ENCODE measurements around the gene ATOH7. TPM values are rescaled to one million over a fixed set of nuclear protein-coding genes. Genes with fewer than 3 reads are reported as not detected.
"Not testable (repeated sequence)": the region's sequence is repeated elsewhere in the genome, so short reads cannot be mapped to it uniquely, and the experiment has no call there.

ATOH7 gene
- polyA plus RNA-seq, 3 donors, result 0.04 to 0.32 TPM; not detected in 1

DNA sequence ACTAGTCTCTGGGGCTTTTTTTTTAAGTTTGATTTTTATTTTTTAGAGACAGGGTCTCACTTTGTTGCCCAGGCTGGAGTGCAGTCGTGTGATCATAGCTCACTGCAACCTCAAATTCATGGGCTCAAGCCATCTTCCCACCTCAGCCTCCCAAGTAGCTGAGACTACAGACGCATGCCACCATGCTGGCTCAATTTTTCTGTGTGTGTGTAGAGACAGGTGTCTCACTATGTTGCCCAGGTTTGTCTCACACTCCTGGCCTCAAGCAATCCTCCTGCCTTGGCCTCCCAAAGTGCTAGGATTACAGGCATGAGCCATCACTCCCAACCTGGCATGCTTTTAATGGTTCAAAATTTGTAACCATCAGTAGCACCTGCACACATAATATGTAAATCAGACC is 36.1 kb downstream of the ATOH7 start:
- WGBS, 3 donors, result 84 to 90% (median 86%) methylated on average over 2 of the region's 2 CpGs
- not testable (repeated sequence) for H3K27ac ChIP-seq (ENCODE audit: low read depth, low read length)

GRCh38 chr10:68194290-68194689 is 37.6 kb downstream of the ATOH7 start:
- whole genome bisulfite sequencing, 3 donors, result 77 to 87% (median 86%) methylated on average over 6 of the region's 6 CpGs

DNA sequence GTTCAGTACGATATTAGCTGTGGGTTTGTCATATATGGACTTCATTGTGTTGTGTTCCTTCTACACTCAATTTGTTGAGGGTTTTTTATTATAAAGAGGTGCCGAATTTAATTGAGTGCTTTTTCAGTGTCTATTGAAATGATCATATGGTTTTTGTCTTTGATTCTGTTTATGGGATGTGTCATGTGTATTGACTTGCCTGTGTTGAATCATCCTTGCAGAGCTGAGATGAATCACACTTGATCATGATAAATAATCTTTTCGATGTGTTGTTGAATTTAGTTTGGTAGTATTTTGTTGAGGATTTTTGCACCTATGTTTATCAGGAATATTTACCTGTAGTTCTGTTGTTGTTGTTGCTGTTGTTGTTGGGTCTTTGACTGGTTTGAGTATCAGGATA is 39.8 kb downstream of the ATOH7 start:
- 90 to 93% (median 93%) methylated on average over 3 of the region's 3 CpGs for WGBS, 3 donors
- no peak overlapping the region for H3K27ac ChIP-seq (ENCODE audit: low read depth, low read length)

More at GRCh38 chr10:68194290-68194689, 37.6 kb downstream of the ATOH7 start:
- no peak overlapping the region for H3K27ac ChIP-seq (ENCODE audit: low read depth, low read length)

DNA sequence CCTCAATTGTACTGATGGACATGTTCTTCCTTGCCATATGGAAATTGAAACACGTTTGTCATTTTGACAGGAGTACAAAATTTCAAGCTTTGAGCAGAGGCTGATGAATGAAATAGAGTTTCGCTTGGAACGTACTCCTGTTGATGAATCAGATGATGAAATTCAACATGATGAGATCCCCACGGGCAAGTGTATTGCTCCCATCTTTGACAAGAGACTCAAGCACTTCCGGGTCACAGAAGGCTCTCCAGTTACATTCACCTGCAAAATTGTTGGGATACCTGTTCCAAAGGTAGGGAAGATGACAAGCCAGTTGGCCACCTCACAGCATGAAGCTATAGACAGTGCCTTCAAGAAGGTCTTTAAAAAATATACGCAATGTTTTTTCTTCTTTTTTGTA is 43.1 kb downstream of the ATOH7 start:
- no peak overlapping the region for H3K27ac ChIP-seq (ENCODE audit: low read depth, low read length)
- WGBS, 3 donors, result 86 to 88% (median 87%) methylated on average over 6 of the region's 6 CpGs

- H3K27ac ChIP-seq (ENCODE audit: low read depth, low read length), result no peak overlapping the region
- 36 to 82% (median 59%) methylated on average over 2 of the region's 2 CpGs for WGBS, 3 donors
These were observed 46.8 kb downstream of the ATOH7 start for GRCh38 chr10:68185085-68185484.

DNA sequence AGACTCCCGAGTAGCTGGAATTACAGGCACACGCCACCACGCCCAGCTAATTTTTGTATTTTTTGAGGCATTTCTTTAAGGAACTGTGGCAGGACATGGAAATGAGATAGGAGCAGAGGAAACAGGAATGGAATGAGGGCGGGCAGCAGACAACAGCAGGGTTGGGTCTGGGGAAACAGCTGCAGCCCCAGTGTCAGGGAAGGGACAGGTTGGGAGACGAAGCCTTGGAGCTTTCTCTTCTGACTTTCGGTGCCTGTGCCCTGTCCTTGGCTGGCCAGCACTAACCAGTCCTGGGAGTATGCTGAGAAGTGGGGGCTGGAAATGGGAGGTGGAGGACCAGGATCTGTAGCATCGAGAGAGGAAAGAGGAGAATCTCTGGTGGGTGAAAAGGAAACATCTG is 47.4 kb downstream of the ATOH7 start:
- 55 to 64% (median 61%) methylated on average over 7 of the region's 7 CpGs for WGBS, 3 donors
- H3K27ac ChIP-seq (ENCODE audit: low read depth, low read length), result no peak overlapping the region

Other genes with a start within 250 kb of the ATOH7 start
- gene HERC4, start 156.8 kb downstream of the ATOH7 start, polyA plus RNA-seq, result 10 to 100 TPM in 2 of 3 donors, 1 to 10 TPM in 1; 8.7 to 15.1 (median 14.8) TPM
- under 1 TPM; 0.03 to 0.25 (median 0.11) TPM for gene MYPN, start 122.6 kb downstream of the ATOH7 start, polyA plus RNA-seq
- 100 to 1,000 TPM in 2 of 3 donors, 10 to 100 TPM in 1; 57.8 to 175 (median 117) TPM for gene HNRNPH3, start 100.0 kb upstream of the ATOH7 start, polyA plus RNA-seq
- gene PBLD, start 100.8 kb upstream of the ATOH7 start, polyA plus RNA-seq, result 10 to 100 TPM in 1 of 3 donors, 1 to 10 TPM in 2; 4.5 to 23.3 (median 8.3) TPM
- 1 to 10 TPM; 4.7 to 9.2 (median 5.2) TPM for gene RUFY2, start 175.2 kb upstream of the ATOH7 start, polyA plus RNA-seq
- gene DNA2, start 239.9 kb upstream of the ATOH7 start, polyA plus RNA-seq, result 1 to 10 TPM in 1 of 3 donors, under 1 TPM in 2; 0.67 to 1.1 (median 0.93) TPM

All from adipose tissue (tissue), 3 donors.